Activated CD4-positive, alpha-beta T cell treated with anti-CD3 and anti-CD28 coated beads, Interleukin-2, amount 10 ng/mL, durations not matched to agents 24 days and 14 days (primary cell): ENCODE measurements around the gene GNG2. TPM values are rescaled to one million over a fixed set of nuclear protein-coding genes. Genes with fewer than 3 reads are reported as not detected.
A peak's percentile ranks its signal among the peaks of the same experiment; 100 is the strongest.

Source experiments
- DNase-seq: peaks from one replicate; pipeline ENCODE4 v3.0.0; 2022
- H3K27ac Mint-ChIP-seq: one replicate; pipeline ENCODE4 v1.8.0; 2022; ENCODE audit warnings: mild to moderate bottlenecking, mixed read lengths
- H3K27me3 Mint-ChIP-seq: one replicate; pipeline ENCODE4 v1.8.0; 2022; ENCODE audit warnings: mixed read lengths
- H3K36me3 Mint-ChIP-seq: one replicate; pipeline ENCODE4 v1.8.0; 2022; ENCODE audit warnings: low read depth, mild to moderate bottlenecking, mixed read lengths
- H3K4me1 Mint-ChIP-seq: one replicate; pipeline ENCODE4 v1.8.0; 2021; ENCODE audit warnings: mixed read lengths
- H3K4me3 Mint-ChIP-seq: one replicate; pipeline ENCODE4 v1.8.0; 2022; ENCODE audit warnings: mild to moderate bottlenecking, moderate library complexity, mixed read lengths
- H3K9me3 Mint-ChIP-seq: one replicate; pipeline ENCODE4 v1.8.0; 2021; ENCODE audit warnings: mixed read lengths
- intact Hi-C: fragments of 100-400 bp; cut with micrococcal nuclease; formaldehyde crosslinking; loops from one replicate; pipeline ENCODE4 v1.15.1; 2023
- total RNA-seq: library from RNA; stranded (reverse); gene quantifications from 2 replicates; pipeline ENCODE4 v1.2.3, GENCODE V29; 2022

The GNG2 gene
- total RNA-seq, 1 donor from 2014 or later, result 104 TPM

DNA sequence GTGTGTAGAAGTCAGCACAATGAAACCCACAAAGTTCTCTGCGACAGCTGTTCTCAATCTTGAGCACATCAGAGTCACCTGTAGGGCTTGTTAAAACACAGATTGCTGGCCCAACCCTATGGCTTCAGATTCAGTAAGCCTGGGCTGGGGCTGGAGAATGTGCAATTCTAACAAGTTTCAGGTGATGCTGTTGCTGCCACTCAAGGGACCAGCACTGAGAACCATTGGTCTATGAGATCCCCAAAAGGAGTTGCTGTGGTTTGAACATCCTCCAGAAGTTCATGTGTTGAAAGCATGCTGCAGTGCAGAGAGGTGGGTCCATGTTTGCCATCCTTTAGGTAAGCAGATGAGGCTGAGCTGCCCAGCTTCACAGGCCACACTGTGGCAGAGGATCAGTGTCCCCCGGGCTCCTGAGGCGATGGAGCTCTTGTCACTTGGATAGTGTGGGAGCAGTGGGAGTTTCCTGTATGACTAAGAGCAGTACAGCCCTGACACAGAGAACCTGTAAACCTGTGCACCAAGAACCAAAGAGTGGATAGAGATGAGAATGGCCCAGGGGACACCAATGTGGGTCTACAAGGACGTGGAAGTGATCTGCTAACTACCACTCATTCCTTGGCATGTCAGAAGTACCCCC lies 120.9 kb downstream of the GNG2 start:
- no peaks in the 10 kb centered on the region for H3K9me3 Mint-ChIP-seq
- H3K36me3 Mint-ChIP-seq, result no peaks in the 10 kb centered on the region
- DNase-seq, result no peak
- H3K4me1 Mint-ChIP-seq, result peaks cover 23% of the 10 kb centered on the region
- no peak overlapping the region for H3K4me3 Mint-ChIP-seq
- no peaks in the 10 kb centered on the region for H3K27me3 Mint-ChIP-seq
- no peak overlapping the region for H3K27ac Mint-ChIP-seq
- intact Hi-C loops, result no loop called here

GRCh38 chr14:51988221-51988620 lies 127.8 kb downstream of the GNG2 start:
- H3K4me3 Mint-ChIP-seq, result peak overlapping the region; percentile 93
- H3K9me3 Mint-ChIP-seq, result no peaks in the 10 kb centered on the region
- no peak for DNase-seq
- no peaks in the 10 kb centered on the region for H3K27me3 Mint-ChIP-seq
- intact Hi-C loops, result loop anchor here (2.0 to 5.0 kb wide), 2 partner anchors 336 to 565 kb away; partner anchors contain the start of genes FRMD6, GPR137C and TXNDC16
- H3K36me3 Mint-ChIP-seq, result peaks cover 12% of the 10 kb centered on the region
- H3K27ac Mint-ChIP-seq, result peak overlapping the region; percentile 96
- peaks cover 13% of the 10 kb centered on the region for H3K4me1 Mint-ChIP-seq

DNA sequence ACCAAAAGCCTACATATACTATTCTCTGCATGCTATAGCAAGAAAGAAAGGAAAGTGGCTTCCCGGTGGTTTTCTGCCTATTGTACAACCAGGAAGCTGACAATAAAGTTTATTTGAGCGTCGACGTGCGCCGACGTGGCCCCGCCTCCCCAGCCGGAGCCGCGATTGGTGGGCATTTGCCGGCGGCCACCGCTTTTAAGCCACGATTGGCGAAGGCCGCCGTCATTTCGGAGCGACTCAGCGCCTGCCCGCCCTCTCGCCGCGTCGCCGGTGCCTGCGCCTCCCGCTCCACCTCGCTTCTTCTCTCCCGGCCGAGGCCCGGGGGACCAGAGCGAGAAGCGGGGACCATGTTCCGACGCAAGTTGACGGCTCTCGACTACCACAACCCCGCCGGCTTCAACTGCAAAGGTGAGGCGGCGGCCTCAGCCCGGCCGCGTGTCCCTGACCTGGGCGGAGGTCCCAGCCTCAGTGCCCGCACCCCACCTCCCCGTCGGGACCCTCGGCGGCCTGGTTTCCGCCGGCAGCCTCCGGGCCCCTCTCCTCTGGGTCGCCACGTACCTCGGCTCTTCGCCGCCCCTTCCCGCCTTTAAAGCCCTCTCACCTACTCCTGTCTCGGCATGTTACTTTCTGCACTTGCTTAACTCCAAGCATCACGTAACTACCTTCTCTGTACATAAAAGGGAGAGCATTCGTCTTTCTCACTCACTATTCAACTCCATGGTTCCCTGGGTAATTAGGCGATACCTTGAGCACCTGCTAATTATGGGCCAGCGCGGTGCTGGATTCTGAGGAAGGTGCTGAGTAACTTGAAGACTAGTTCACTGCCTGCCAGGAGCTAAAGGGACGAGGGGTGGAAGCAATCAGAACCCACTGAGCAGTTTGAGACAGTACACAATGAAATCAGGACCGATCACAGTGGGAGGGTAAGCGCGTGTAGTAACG lies 129.2 kb downstream of the GNG2 start, which contains the start of gene RTRAF:
RTRAF (plus strand) TSS at position 254 of the 942 bp plus-strand sequence; CDS start at position 348, 94 bp downstream.
- Mint-ChIP-seq H3K4me1 (peaks cover 18% of the 10 kb centered on the region), H3K36me3 (peaks cover 21% of the 10 kb centered on the region), H3K27me3 (no peaks in the 10 kb centered on the region), H3K9me3 (no peaks in the 10 kb centered on the region), H3K4me3 (peak within 1 kb of the TSS; percentile 93), H3K27ac (peak within 1 kb of the TSS; percentile 96)
- intact Hi-C loops, result loop anchor here (1.0 to 5.0 kb wide), 4 partner anchors 140 to 749 kb away; partner anchors contain the start of genes FRMD6, GPR137C, TMX1 and TXNDC16
- DNase-seq, result peak; percentile 98

- H3K4me1 Mint-ChIP-seq, result peaks cover 23% of the 10 kb centered on the region
- no peaks in the 10 kb centered on the region for H3K27me3 Mint-ChIP-seq
- peak overlapping the region; percentile 96 for H3K27ac Mint-ChIP-seq
These were observed 130.1 kb downstream of the GNG2 start for GRCh38 chr14:51990488-51990887.

DNA sequence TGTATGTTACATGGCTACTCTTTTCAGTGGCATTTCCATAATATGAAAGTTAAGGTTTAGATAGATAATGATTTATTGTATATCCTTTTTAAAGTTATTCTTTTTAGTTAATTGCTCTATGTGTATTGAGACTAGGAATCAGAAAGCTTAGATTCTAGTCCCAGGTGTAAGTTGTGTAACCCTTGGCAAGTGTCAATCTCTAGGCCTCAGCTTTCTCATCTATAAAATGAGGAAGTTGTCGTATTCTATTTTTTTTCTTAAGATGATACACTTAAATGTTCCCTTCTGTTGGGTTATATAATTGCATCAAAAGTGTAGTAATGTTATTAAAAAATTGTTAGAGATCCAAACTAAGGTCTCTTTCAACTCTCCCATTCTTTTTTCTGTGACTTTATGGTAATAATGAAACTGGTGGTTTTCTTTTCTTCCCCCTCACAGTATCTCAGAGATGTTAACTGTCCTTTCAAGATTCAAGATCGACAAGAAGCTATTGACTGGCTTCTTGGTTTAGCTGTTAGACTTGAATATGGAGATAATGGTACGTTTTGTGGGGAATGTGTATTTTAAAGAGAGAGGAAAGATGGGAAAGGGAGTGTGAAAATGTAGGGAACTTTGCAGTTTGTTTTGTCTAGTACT lies 133.0 kb downstream of the GNG2 start:
- H3K4me3 Mint-ChIP-seq, result peak overlapping the region; percentile 19

More at GRCh38 chr14:51990488-51990887, 130.1 kb downstream of the GNG2 start:
- H3K4me3 Mint-ChIP-seq, result peak overlapping the region; percentile 93
- no peaks in the 10 kb centered on the region for H3K9me3 Mint-ChIP-seq
- H3K36me3 Mint-ChIP-seq, result peaks cover 28% of the 10 kb centered on the region
- intact Hi-C loops, result no loop called here
- no peak for DNase-seq

DNA sequence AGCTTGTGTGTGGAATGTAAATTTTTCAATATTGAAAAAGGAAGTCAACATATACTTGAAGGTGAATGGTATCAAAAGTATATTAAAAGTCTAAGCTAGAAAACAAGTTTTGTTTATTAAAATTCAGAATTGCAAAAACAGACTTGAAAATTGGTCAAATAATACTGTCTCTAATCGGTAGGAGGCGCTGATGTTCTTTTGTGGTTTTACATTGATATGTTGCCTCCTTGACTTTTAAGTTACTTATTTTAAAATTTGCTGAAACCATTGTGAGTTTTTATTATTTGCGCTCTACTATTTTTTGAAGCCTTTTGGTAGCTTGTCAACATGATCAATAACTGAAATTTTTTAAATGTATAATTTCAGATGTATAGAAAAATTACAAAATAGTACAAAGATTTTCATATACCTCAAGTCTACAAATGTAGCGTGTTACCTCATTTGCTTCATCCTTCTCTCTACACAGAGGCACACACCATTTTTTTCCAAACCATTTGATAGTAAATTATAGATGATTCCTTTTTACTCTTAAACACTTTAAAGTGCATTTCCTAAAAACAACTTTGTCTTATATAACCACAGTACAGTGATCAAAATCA lies 135.8 kb downstream of the GNG2 start:
- Mint-ChIP-seq H3K36me3 (peaks cover 55% of the 10 kb centered on the region), H3K4me1 (peaks cover 13% of the 10 kb centered on the region), H3K27me3 (no peaks in the 10 kb centered on the region), H3K27ac (no peak overlapping the region), H3K4me3 (no peak overlapping the region), H3K9me3 (no peaks in the 10 kb centered on the region)
- peak; percentile 75 for DNase-seq
- intact Hi-C loops, result loop anchor here (5.0 kb wide), 3 partner anchors 136 to 476 kb away; no protein-coding TSS in a partner anchor

More for the DNA sequence above, 133.0 kb downstream of the GNG2 start:
- DNase-seq, result no peak
- Mint-ChIP-seq H3K9me3 (no peaks in the 10 kb centered on the region), H3K27me3 (no peaks in the 10 kb centered on the region), H3K36me3 (peaks cover 36% of the 10 kb centered on the region), H3K27ac (peak overlapping the region; percentile 50), H3K4me1 (peaks cover 24% of the 10 kb centered on the region)
- intact Hi-C loops, result no loop called here

DNA sequence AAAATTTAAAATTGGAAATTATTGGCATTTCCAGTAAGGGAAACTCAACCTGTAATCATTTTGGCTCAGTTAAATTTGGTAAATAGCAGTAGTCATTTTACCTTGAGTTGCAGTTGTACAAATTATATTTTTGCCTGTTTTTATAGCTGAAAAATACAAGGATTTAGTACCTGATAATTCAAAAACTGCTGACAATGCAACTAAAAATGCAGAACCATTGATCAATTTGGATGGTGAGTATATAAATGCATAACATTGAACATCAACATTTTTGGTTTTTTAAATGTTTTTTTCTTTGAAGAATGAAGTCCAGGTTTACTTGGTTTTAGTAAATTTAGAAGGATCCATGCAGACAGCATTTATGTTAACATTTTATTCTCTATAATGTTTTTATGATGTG lies 137.9 kb downstream of the GNG2 start:
- Mint-ChIP-seq H3K36me3 (peaks cover 57% of the 10 kb centered on the region), H3K4me3 (no peak overlapping the region), H3K27ac (no peak overlapping the region), H3K9me3 (no peaks in the 10 kb centered on the region), H3K27me3 (no peaks in the 10 kb centered on the region), H3K4me1 (peaks cover 15% of the 10 kb centered on the region)
- intact Hi-C loops, result loop anchor here (5.0 kb wide), 3 partner anchors 134 to 474 kb away; no protein-coding TSS in a partner anchor
- no peak for DNase-seq

DNA sequence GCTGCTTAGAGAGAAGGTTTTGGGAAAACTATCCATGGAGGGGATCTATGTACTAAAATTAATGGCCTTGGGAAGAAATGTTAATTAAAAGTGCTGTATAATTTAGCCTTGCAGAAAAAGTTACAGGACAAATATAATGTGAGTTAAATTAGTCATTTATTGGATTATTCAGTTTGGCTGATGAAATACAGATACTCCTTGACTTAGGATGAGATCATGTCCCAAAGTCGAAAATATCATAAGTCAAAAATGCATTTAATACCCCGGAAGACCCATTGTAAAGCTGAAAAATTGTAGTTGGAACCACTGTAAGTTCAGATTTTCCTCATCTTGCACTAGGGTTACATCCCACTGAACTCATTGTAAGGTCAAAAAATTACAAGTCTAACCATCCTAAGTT lies 138.7 kb downstream of the GNG2 start:
- DNase-seq, result no peak
- Mint-ChIP-seq H3K27me3 (no peaks in the 10 kb centered on the region), H3K36me3 (peaks cover 53% of the 10 kb centered on the region), H3K27ac (no peak overlapping the region), H3K9me3 (no peaks in the 10 kb centered on the region), H3K4me1 (peaks cover 10% of the 10 kb centered on the region), H3K4me3 (no peak overlapping the region)
- intact Hi-C loops, result loop anchor here (5.0 kb wide), 3 partner anchors 133 to 473 kb away; no protein-coding TSS in a partner anchor

DNA sequence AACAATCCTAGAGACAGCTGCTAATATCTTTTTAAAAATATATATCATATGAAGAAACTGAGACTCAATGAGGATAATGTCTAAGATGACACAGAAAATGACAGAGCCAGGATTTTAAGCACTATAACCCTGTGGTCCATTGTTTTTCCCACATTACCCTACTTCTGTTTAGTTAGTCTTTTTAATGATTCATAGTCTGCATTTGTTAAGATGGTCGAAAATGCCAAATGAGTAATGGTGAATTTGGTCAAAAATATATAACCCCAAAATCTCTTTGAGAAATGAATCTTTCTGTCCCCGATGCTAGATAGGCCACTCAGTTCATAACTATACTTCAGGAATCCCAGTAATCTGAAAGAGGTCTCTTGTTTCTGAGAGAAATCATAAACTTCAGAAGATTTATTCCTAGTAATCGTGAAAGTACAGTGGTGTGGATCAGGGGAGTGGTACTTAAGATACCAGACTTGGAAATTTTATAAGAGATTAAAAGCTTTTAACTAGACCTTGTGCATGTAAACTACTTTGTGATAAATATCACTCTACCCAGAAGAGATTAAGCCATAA lies 139.7 kb downstream of the GNG2 start:
- intact Hi-C loops, result no loop called here
- peaks cover 8% of the 10 kb centered on the region for H3K4me1 Mint-ChIP-seq
- no peak overlapping the region for H3K4me3 Mint-ChIP-seq
- H3K36me3 Mint-ChIP-seq, result peaks cover 54% of the 10 kb centered on the region
- H3K9me3 Mint-ChIP-seq, result no peaks in the 10 kb centered on the region
- H3K27ac Mint-ChIP-seq, result no peak overlapping the region
- no peaks in the 10 kb centered on the region for H3K27me3 Mint-ChIP-seq
- DNase-seq, result no peak

DNA sequence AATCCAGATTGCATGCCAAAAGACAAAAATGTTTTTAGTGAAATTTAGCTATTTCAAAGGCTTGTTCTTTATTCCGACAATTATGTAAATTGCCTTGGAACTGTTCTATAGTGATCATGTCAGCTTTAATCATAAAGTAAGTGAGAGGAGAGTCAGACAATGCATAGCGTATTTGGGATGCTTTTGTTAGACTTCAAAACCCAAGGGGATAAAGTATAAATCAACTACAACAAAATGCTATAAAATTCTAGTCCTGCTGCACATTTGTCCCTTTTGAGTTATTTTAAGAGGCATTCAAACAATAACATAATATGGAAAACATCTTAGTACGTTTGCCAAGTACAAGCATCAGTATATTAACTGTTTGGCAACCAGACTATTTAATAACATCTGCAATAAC lies 140.3 kb downstream of the GNG2 start:
- Mint-ChIP-seq H3K4me1 (peaks cover 9% of the 10 kb centered on the region), H3K27ac (no peak overlapping the region), H3K4me3 (no peak overlapping the region), H3K9me3 (no peaks in the 10 kb centered on the region), H3K36me3 (peaks cover 56% of the 10 kb centered on the region), H3K27me3 (no peaks in the 10 kb centered on the region)
- intact Hi-C loops, result no loop called here
- DNase-seq, result no peak

GRCh38 chr14:52002542-52002941 lies 142.1 kb downstream of the GNG2 start:
- intact Hi-C loops, result no loop called here
- no peaks in the 10 kb centered on the region for H3K9me3 Mint-ChIP-seq
- H3K4me3 Mint-ChIP-seq, result no peak overlapping the region
- H3K36me3 Mint-ChIP-seq, result peaks cover 59% of the 10 kb centered on the region
- peaks cover 8% of the 10 kb centered on the region for H3K4me1 Mint-ChIP-seq
- DNase-seq, result no peak
- no peaks in the 10 kb centered on the region for H3K27me3 Mint-ChIP-seq
- H3K27ac Mint-ChIP-seq, result no peak overlapping the region

- Mint-ChIP-seq H3K9me3 (no peaks in the 10 kb centered on the region), H3K4me3 (no peak overlapping the region), H3K27me3 (no peaks in the 10 kb centered on the region), H3K36me3 (peaks cover 66% of the 10 kb centered on the region), H3K27ac (no peak overlapping the region), H3K4me1 (peaks cover 8% of the 10 kb centered on the region)
- intact Hi-C loops, result no loop called here
- no peak for DNase-seq
These were observed 142.9 kb downstream of the GNG2 start for GRCh38 chr14:52003324-52003723.

- Mint-ChIP-seq H3K4me3 (no peak overlapping the region), H3K27ac (no peak overlapping the region), H3K36me3 (peaks cover 60% of the 10 kb centered on the region), H3K9me3 (no peaks in the 10 kb centered on the region), H3K4me1 (peaks cover 8% of the 10 kb centered on the region), H3K27me3 (no peaks in the 10 kb centered on the region)
- intact Hi-C loops, result no loop called here
- no peak for DNase-seq
These were observed 145.2 kb downstream of the GNG2 start for GRCh38 chr14:52005625-52006024.
